HepG2 (cell line): ENCODE data around the gene SPON1.

Experiments used
- CREM ChIP-seq, 2 experiments: sonication (generic) in 1 of 2; formaldehyde crosslinking in 1 of 2; IDR thresholded peaks; 2 replicates each; pipeline versions ENCODE4 v1.4.0 to v1.6.1; 2016 to 2020; ENCODE audit warnings: antibody characterized with exemption in 1 of 2, mild to moderate bottlenecking in 1 of 2, missing genetic modification reagents in 1 of 2
- ZNF691 ChIP-seq: sonication (generic); formaldehyde crosslinking; IDR thresholded peaks from 2 replicates; pipeline ENCODE4 v1.4.0; 2020; ENCODE audit warnings: missing genetic modification reagents, low read depth, mild to moderate bottlenecking, borderline replicate concordance

- TF ChIP-seq ZNF691 (CRISPR knock-in tag) (no peak), CREM (IDR thresholded peaks at IDR 0.05) (no peak), CREM (CRISPR knock-in tag; IDR thresholded peaks at IDR 0.05) (no peak)
Measured at GRCh38 chr11:14007566-14007965, 45.0 kb downstream of the SPON1 start.
